Measurements from ENCODE around the gene HPX. TPM values are rescaled to one million over a fixed set of nuclear protein-coding genes. Genes with fewer than 3 reads are reported as not detected.

Gene HPX
- total and polyA plus RNA-seq, 2 of the 13 experiments (the other 11 are each of a cell fraction or from before 2014, with no cell fraction given) = 9.2 to 57.4 TPM

- TF ChIP-seq HMG20A (CRISPR knock-in tag; IDR thresholded peaks at IDR 0.05; ENCODE audit: borderline replicate concordance) (0 out of 2 replicates have a peak, but pooled peaks have one; percentile 40), HNF1A (IDR thresholded peaks at IDR 0.05; ENCODE audit: low read depth) (0 out of 2 replicates have a peak, but pooled peaks have one; percentile 36), HNF1A (CRISPR knock-in tag; IDR thresholded peaks at IDR 0.05; ENCODE audit: borderline replicate concordance) (peak; percentile 71), UBTF (CRISPR knock-in tag; IDR thresholded peaks at IDR 0.05) (peak; percentile 36; the same call in 1 of the 2 replicates), CEBPZ (IDR thresholded peaks at IDR 0.05; ENCODE audit: low read length) (no peak), KAT8 (CRISPR knock-in tag; IDR thresholded peaks at IDR 0.05) (peak; percentile 42; the same call in 1 of the 2 replicates), THAP11 (CRISPR knock-in tag; IDR thresholded peaks at IDR 0.05) (peak; percentile 49; the same call in 1 of the 2 replicates), NFATC3 (CRISPR knock-in tag; IDR thresholded peaks at IDR 0.05) (no peak), MIXL1 (CRISPR knock-in tag; IDR thresholded peaks at IDR 0.05) (peak; percentile 52; the same call in 1 of the 2 replicates), ZNF441 (CRISPR knock-in tag; IDR thresholded peaks at IDR 0.05; ENCODE audit: borderline replicate concordance) (no peak; the same call in 1 of the 2 replicates), FOXP1 (IDR thresholded peaks at IDR 0.05) (no peak), FOXP1 (CRISPR knock-in tag; IDR thresholded peaks at IDR 0.05) (peak; percentile 48; the same call in 1 of the 2 replicates), PPARG (CRISPR knock-in tag; conservative IDR thresholded peaks at IDR 0.05) (0 out of 2 replicates have a peak, but pooled peaks have one; percentile 37), SMC3 (IDR thresholded peaks at IDR 0.05; ENCODE audit: low read length) (no peak), SP5 (CRISPR knock-in tag; IDR thresholded peaks at IDR 0.05; ENCODE audit: borderline replicate concordance, low read depth) (0 out of 2 replicates have a peak, but pooled peaks have one; percentile 26), FOXO1 (CRISPR knock-in tag; IDR thresholded peaks at IDR 0.05) (peak; percentile 47; the same call in 1 of the 2 replicates), ZNF878 (CRISPR knock-in tag; IDR thresholded peaks at IDR 0.05) (no peak), POGK (CRISPR knock-in tag; conservative IDR thresholded peaks at IDR 0.05) (0 out of 2 replicates have a peak, but pooled peaks have one; percentile 29)
Observed at GRCh38 chr11:6440906-6441358, at the start of gene HPX (continued).

Measured in HepG2 (cell line).